T-cell (primary cell): Measurements from ENCODE around the gene MAL. TPM values are rescaled to one million over a fixed set of nuclear protein-coding genes. Genes with fewer than 3 reads are reported as not detected.

Experiments used
- ATAC-seq, 4 experiments: fragments of 200-7000 bp in 3 of 4; fragments of 150-1000 bp in 1 of 4; cut with Tn5 transposase; replicated peaks in 1 of 4; 1 replicate in 3 of 4; 2 replicates in 1 of 4; pipeline ENCODE4 v1.10.0; 2021; ENCODE audit warnings: moderate library complexity in 3 of 4, mild to moderate bottlenecking in 2 of 4, moderate number of reproducible peaks in 1 of 4
- CTCF ChIA-PET, 2 donors: fragments of 300-600 bp; sonication (Branson Sonifier 250); formaldehyde crosslinking; loops; one replicate each; lab custom pipeline; 2022; ENCODE audit warnings: antibody characterized with exemption in 2 of 2; lab: Charles Lee
- POLR2A ChIA-PET, 2 donors: fragments of 300-600 bp; sonication (Branson Sonifier 250); formaldehyde crosslinking; loops; one replicate each; lab custom pipeline; 2022; ENCODE audit warnings: antibody characterized with exemption in 2 of 2; lab: Charles Lee
- DNase-seq, 35 experiments: peaks; one replicate each; pipeline versions ENCODE4 v3.0.0 to v3.0.0-alpha.2; 2013 to 2023
- H3K27ac ChIP-seq: one replicate; pipeline ENCODE4 v1.5.1; 2013; ENCODE audit warnings: low read length
- H3K27me3 ChIP-seq, 2 experiments: replicated peaks in 1 of 2; 1 replicate in 1 of 2; 2 replicates in 1 of 2; pipeline versions ENCODE4 v1.6.1 to v1.7.0; 2013; ENCODE audit warnings: low read length in 1 of 2, mixed read lengths in 1 of 2; ENCODE audit not compliant: control insufficient read depth in 2 of 2, insufficient read depth in 2 of 2; ENCODE audit errors: extremely low read depth in 1 of 2
- H3K36me3 ChIP-seq, 2 donors: 1 replicate in 1 of 2; 2 replicates in 1 of 2; pipeline versions ENCODE4 v1.6.1 to v1.7.0; 2013; ENCODE audit warnings: low read length in 1 of 2; ENCODE audit not compliant: control insufficient read depth in 2 of 2, insufficient read depth in 1 of 2; ENCODE audit errors: extremely low read depth in 1 of 2
- H3K4me1 ChIP-seq, 2 experiments: 1 replicate in 1 of 2; 2 replicates in 1 of 2; pipeline versions ENCODE4 v1.6.1 to v1.7.0; 2013; ENCODE audit warnings: low read length in 2 of 2, mixed read lengths in 1 of 2; ENCODE audit not compliant: insufficient read depth in 2 of 2, control insufficient read depth in 1 of 2; ENCODE audit errors: extremely low read depth in 1 of 2
- H3K4me3 ChIP-seq, 2 donors: 1 replicate in 1 of 2; 2 replicates in 1 of 2; pipeline versions ENCODE4 v1.5.1 to v1.7.0; 2013; ENCODE audit warnings: mild to moderate bottlenecking in 2 of 2, low read length in 1 of 2, moderate library complexity in 1 of 2; ENCODE audit not compliant: control insufficient read depth in 1 of 2; ENCODE audit errors: extremely low read depth in 1 of 2
- H3K9me3 ChIP-seq: 2 replicates; pipeline ENCODE4 v1.7.0; 2013
- H3K27ac Mint-ChIP-seq, 2 donors: one replicate each; pipeline ENCODE4 v1.8.0; 2020 to 2021; ENCODE audit warnings: mild to moderate bottlenecking in 2 of 2, mixed read lengths in 2 of 2
- H3K27me3 Mint-ChIP-seq, 2 donors: one replicate each; pipeline ENCODE4 v1.8.0; 2021 to 2022; ENCODE audit warnings: mixed read lengths in 2 of 2
- H3K36me3 Mint-ChIP-seq: one replicate; pipeline ENCODE4 v1.8.0; 2021; ENCODE audit warnings: mixed read lengths
- H3K4me1 Mint-ChIP-seq, 3 donors: one replicate each; pipeline ENCODE4 v1.8.0; 2020 to 2022; ENCODE audit warnings: mixed read lengths in 3 of 3, mild to moderate bottlenecking in 1 of 3
- H3K4me3 Mint-ChIP-seq, 3 donors: one replicate each; pipeline ENCODE4 v1.8.0; 2020 to 2022; ENCODE audit warnings: mild to moderate bottlenecking in 3 of 3, mixed read lengths in 3 of 3, moderate library complexity in 3 of 3
- H3K9me3 Mint-ChIP-seq, 3 donors: one replicate each; pipeline ENCODE4 v1.8.0; 2020 to 2022; ENCODE audit warnings: mixed read lengths in 3 of 3
- WGBS: methylation state at CpG from one replicate; pipeline ENCODE4 v1.1.5; 2013; ENCODE audit warnings: missing lambda C conversion rate; ENCODE audit not compliant: insufficient coverage; 5-methylcytosine and 5-hydroxymethylcytosine counted together
- total RNA-seq, 35 experiments: library from RNA in 6 of 35; stranded (reverse) in 6 of 35; fragments of 120-200 nt in 1 of 35; gene quantifications; one replicate each; pipeline versions ENCODE4 v1.2.1 to v1.2.4 and lab custom pipeline; 2013 to 2026

The MAL gene
- total RNA-seq, 5 donors from 2014 or later (not counting 1 experiment from before 2014, with no cell fraction given) = 129 to 179 (median 150) TPM

DNA sequence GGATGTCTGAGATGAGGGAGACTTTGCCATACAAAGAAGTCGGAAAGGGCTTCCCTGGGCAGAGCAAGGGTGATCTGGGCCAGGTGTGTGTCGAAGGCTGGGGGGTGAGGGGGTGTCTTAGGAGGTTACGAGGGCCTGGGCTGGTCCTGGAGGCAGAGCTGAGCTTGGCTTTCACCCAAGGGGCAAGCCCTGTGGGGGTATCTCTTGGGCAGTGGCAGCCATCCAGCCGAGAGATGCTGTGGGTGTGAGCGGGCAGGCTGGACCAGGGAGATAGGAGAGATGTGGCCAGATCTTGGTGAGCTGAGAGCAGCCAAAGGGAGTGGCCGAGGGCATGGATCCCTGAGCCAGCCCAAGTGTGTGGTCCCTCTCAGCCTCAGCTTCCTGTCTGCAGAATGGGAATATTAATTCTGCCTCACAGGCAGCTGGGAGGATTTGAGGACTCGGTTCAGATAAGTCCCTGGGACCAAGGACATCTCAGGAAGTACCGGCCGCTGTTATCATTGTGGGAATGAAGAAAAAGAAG lies 33.0 kb downstream of the MAL start:
- H3K9me3 ChIP-seq = no peaks in the 10 kb centered on the region
- no peak overlapping the region for H3K4me3 ChIP-seq
- Mint-ChIP-seq H3K27ac (peak overlapping the region; percentile 24 to 52), H3K27me3 (no peaks in the 10 kb centered on the region), H3K4me1 (peaks cover 56 to 77% (median 61%) of the 10 kb centered on the region in 3 donors), H3K9me3 (no peaks in the 10 kb centered on the region), H3K4me3 (no peak overlapping the region), H3K36me3 (peaks cover 2% of the 10 kb centered on the region)
- ChIA-PET CTCF (no interaction called here), POLR2A (no interaction called here)
- H3K36me3 ChIP-seq = no peaks in the 10 kb centered on the region
- DNase-seq (peak in 1 of 35 experiments; percentile 16), ATAC-seq (no peak)
- peaks cover 20 to 57% of the 10 kb centered on the region in 2 experiments for H3K4me1 ChIP-seq
- no peaks in the 10 kb centered on the region for H3K27me3 ChIP-seq
- 72% methylated on average over 6 of the region's 9 CpGs for WGBS
- H3K27ac ChIP-seq = no peak overlapping the region

DNA sequence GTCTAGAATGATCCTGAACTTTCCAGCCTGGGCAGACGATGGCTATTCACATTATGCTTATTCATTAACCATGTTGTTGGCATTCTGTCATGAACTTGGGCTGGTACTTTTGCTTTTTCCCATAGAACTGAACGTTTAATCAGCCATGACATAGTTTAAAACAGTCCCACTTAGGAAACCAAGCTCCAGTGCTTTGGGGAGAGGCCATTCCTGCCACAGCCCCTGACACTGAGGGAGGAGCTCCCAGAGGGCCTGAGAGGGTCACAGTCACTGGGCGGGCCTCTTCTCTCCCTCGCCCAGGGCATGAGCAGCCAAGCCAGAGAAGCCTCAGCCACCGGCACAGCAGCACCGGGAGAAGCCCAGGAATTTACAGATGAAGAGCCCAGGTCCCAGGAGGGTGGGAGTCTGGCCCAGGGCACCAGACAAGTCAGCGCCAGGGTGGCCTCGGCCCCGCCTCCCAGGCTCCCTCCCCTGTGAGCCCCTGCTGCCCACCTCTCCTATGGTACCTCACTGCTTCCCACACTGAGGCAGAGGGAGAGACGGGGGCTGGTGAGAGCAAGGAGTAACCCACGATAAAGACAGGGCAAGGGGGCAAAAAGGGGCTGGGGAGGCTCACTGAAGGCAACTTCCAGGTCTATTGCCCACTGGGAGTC lies 33.6 kb downstream of the MAL start:
- no peaks in the 10 kb centered on the region for H3K27me3 Mint-ChIP-seq
- ChIA-PET POLR2A (no interaction called here), CTCF (no interaction called here)
- H3K9me3 Mint-ChIP-seq = no peaks in the 10 kb centered on the region
- H3K4me1 Mint-ChIP-seq = peaks cover 56 to 77% (median 61%) of the 10 kb centered on the region in 3 donors
- peak overlapping the region in 1 of 2 donors; percentile 58 for H3K27ac Mint-ChIP-seq
- Histone ChIP-seq H3K36me3 (no peaks in the 10 kb centered on the region), H3K27me3 (no peaks in the 10 kb centered on the region), H3K4me3 (no peak overlapping the region), H3K27ac (no peak overlapping the region), H3K4me1 (peaks cover 22 to 53% of the 10 kb centered on the region in 2 experiments), H3K9me3 (no peaks in the 10 kb centered on the region)
- ATAC-seq = no peak
- DNase-seq = peak in 1 of 35 experiments; percentile 15
- WGBS = 66% methylated on average over 4 of the region's 11 CpGs
- H3K4me3 Mint-ChIP-seq = no peak overlapping the region
- H3K36me3 Mint-ChIP-seq = no peaks in the 10 kb centered on the region

DNA sequence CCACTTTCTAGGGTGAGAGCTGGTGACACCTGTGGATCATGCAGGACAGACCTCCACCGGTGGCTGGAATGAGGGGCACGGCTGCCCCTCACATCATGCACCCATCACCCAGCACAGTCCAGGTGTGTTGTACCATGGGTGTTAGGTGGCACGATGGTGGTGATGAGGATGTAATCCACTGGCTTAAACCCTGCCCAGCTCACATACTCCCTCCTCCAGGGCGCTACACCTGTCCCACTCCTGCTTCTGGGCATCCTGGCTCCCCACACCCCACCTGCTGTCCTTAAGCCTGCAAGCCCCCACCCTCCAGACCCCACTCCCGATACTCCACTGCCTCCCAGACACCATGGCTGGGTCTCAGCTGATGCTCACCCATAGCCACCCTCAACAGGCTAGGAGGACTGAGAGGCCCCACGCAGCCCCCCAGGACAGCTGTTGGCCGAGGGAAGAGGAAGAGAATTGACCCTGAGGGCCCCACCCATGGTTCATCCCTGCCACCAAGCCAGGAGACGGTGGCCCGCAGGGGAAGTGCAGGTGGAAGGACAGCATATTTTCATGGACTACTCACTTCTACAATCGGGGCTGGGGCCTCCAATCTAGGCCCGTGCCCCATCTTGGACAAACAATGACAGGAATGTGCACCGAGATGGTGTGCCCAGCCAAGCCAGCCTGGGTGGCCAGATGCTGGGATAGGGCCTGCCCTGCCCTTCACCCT lies 34.3 kb downstream of the MAL start:
- Mint-ChIP-seq H3K4me3 (no peak overlapping the region), H3K27ac (no peak overlapping the region), H3K36me3 (no peaks in the 10 kb centered on the region), H3K9me3 (no peaks in the 10 kb centered on the region), H3K27me3 (no peaks in the 10 kb centered on the region), H3K4me1 (peaks cover 51 to 73% (median 56%) of the 10 kb centered on the region in 3 donors)
- Histone ChIP-seq H3K4me1 (peaks cover 22 to 47% of the 10 kb centered on the region in 2 experiments), H3K27me3 (no peaks in the 10 kb centered on the region), H3K9me3 (no peaks in the 10 kb centered on the region), H3K36me3 (no peaks in the 10 kb centered on the region), H3K4me3 (no peak overlapping the region), H3K27ac (no peak overlapping the region)
- 82% methylated on average over 3 of the region's 12 CpGs for whole genome bisulfite sequencing
- DNase-seq = peak in 1 of 35 experiments; percentile 17
- ATAC-seq = no peak
- POLR2A ChIA-PET = no interaction called here
- CTCF ChIA-PET = no interaction called here

DNA sequence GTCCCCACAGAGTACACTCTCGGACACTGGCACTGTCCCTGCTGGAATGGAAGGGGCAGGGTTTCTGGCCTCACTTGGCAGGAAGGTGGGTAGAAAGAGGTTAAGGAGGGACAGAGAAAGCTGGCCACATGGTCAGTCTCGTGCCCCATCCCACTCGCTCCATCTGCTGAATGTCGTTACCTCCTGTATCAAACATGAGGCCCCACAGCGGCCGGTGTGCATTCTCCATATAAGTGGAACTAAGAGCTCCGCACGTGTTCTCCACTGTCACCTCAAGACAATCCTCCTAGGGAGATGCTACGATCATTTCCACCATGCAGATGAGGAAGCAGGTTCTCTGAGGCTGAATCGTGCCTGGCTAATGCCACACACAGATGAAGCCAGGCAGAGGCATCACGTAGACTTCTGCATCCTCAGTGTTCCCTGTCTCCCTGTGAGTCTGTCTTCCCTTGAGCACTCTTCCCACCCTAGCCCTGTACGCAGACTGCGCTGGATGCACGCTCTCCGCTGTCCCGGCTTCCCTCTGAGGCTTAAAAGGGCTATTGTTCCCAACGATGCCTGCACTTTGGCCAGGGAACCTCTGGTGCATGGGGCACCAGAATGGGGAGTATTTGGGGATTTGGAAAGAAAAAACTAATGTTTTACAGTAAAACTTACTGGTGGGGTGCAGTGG lies 35.1 kb downstream of the MAL start:
- Mint-ChIP-seq H3K27ac (peak overlapping the region; percentile 73 to 93), H3K4me3 (peak overlapping the region in 1 of 3 donors; percentile 78), H3K27me3 (no peaks in the 10 kb centered on the region), H3K4me1 (peaks cover 43 to 65% (median 48%) of the 10 kb centered on the region in 3 donors), H3K36me3 (no peaks in the 10 kb centered on the region), H3K9me3 (no peaks in the 10 kb centered on the region)
- no peaks in the 10 kb centered on the region for H3K9me3 ChIP-seq
- no peaks in the 10 kb centered on the region for H3K36me3 ChIP-seq
- 94% methylated on average over 12 of the region's 17 CpGs for WGBS
- POLR2A ChIA-PET = no interaction called here
- DNase-seq = peak in 1 of 35 experiments; percentile 9
- no peak for ATAC-seq
- CTCF ChIA-PET = interaction anchor here in 1 of 2 donors (0.8 kb wide), 1 partner anchor 18 kb away, joined by 7 read pairs; no protein-coding TSS in a partner anchor
- H3K27ac ChIP-seq = no peak overlapping the region
- peaks cover 22 to 43% of the 10 kb centered on the region in 2 experiments for H3K4me1 ChIP-seq
- H3K27me3 ChIP-seq = no peaks in the 10 kb centered on the region
- no peak overlapping the region for H3K4me3 ChIP-seq

DNA sequence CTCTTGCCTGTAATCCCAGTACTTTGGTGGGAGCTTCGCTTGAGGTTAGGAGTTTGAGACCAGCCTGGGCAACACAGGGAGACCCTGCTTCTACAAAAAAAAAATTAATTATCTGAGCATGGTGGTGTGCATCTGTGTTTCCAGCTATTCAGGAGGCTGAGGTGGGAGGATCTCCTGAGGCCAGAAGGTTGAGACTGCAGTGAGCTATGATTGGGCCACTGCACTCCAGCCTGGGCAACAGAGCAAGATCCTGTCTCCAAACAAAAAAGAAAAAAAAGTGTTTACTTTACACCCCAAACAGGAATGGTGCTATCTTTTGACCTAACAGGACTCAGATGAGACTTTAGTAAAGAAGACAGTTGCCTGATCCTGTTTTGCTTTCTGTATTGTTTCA lies 35.6 kb downstream of the MAL start:
- H3K27me3 ChIP-seq = no peaks in the 10 kb centered on the region
- peaks cover 22 to 37% of the 10 kb centered on the region in 2 experiments for H3K4me1 ChIP-seq
- CTCF ChIA-PET = interaction anchor here in 1 of 2 donors (0.5 to 0.8 kb wide), 3 partner anchors 16 to 20 kb away, joined by 4 to 7 read pairs (median 5); no protein-coding TSS in a partner anchor
- H3K4me3 Mint-ChIP-seq = peak overlapping the region in 1 of 3 donors; percentile 78
- no peaks in the 10 kb centered on the region for H3K27me3 Mint-ChIP-seq
- no CpG with 5 or more reads among the region's 1 CpG for WGBS
- POLR2A ChIA-PET = no interaction called here
- no peak for DNase-seq
- H3K36me3 ChIP-seq = no peaks in the 10 kb centered on the region
- H3K4me1 Mint-ChIP-seq = peaks cover 38 to 60% (median 42%) of the 10 kb centered on the region in 3 donors
- no peaks in the 10 kb centered on the region for H3K9me3 ChIP-seq
- no peak overlapping the region for H3K27ac ChIP-seq
- no peaks in the 10 kb centered on the region for H3K9me3 Mint-ChIP-seq
- H3K4me3 ChIP-seq = no peak overlapping the region
- peak overlapping the region; percentile 88 to 93 for H3K27ac Mint-ChIP-seq
- ATAC-seq = no peak
- no peaks in the 10 kb centered on the region for H3K36me3 Mint-ChIP-seq
